Right renal pelvis (tissue), 4 donors: ENCODE measurements around the gene FFAR1. TPM values are rescaled to one million over a fixed set of nuclear protein-coding genes. Genes with fewer than 3 reads are reported as not detected.
"Not testable (repeated sequence)": the region's sequence is repeated elsewhere in the genome, so short reads cannot be mapped to it uniquely, and the experiment has no call there.

Source experiments
- DNase-seq, 4 donors: peaks; one replicate each; pipeline ENCODE4 v3.0.0-alpha.2; 2013; ENCODE audit warnings: low read depth in 4 of 4, low spot score in 3 of 4, missing footprints in 1 of 4
- polyA plus RNA-seq, 4 donors: library from polyadenylated mRNA; unstranded; fragments of 120-200 nt; gene quantifications; one replicate each; pipeline ENCODE4 v1.2.1, GENCODE V29; 2013; ENCODE audit not compliant: insufficient read length in 4 of 4

Gene FFAR1
- polyA plus RNA-seq, 4 donors = 0.22 to 0.57 (median 0.33) TPM

DNA sequence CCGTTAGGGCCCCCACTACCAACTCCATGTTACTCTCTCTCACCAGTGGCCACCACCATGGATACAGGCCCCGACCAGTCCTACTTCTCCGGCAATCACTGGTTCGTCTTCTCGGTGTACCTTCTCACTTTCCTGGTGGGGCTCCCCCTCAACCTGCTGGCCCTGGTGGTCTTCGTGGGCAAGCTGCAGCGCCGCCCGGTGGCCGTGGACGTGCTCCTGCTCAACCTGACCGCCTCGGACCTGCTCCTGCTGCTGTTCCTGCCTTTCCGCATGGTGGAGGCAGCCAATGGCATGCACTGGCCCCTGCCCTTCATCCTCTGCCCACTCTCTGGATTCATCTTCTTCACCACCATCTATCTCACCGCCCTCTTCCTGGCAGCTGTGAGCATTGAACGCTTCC is 11.1 kb downstream of the FFAR1 start:
- DNase-seq = not testable (repeated sequence)

- not testable (repeated sequence) for DNase-seq
Measured at GRCh38 chr19:35359395-35359794, 11.7 kb downstream of the FFAR1 start.

DNA sequence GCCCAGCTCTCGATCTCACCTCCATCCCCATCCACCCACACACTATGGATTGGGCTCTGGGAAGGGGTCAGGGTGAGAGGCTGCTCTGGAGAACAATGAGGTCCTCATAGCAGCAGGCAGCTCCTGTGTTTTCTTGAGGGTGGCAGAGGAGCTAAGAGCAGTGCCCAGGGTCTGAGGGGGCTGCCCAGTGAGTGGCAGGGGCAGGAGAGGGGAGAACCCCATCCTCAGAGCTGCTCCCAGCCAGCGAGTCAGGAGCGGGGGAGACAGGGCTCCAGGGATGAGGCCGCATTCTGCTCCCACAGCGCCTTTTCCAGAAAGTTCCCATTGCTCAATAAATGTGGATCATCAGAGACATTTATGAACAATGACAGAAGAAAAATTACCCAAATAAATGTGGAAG is 12.4 kb downstream of the FFAR1 start:
- not testable (repeated sequence) for DNase-seq

DNA sequence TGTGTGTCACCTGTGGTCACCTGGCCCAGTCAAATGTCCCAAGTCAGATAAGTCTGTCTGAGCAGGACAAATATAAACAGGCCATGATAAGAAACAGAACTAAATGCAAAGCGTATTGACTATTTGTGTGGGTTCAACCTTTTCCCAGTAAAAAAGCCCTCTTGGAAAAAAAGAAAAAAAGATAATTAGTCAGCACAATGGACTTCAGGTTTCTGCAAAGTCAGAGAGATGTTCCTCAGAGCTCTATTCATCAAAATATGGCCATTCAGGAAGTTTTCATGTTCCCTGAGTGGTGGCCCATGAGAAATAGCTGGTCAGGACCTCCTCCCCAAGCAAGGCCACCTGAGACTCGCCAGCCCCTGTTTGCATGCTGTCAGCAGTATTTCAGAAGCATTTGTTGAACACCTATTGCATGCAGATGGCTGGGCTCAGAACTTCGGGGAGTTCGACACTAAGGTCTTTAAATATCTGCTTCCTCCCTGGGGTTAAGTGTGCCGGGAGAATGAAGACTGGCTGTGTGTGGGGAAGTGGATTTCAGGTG is 13.2 kb downstream of the FFAR1 start:
- no peak for DNase-seq

- no peak for DNase-seq
Measured at GRCh38 chr19:35362261-35363000, 14.7 kb downstream of the FFAR1 start.

- no peak for DNase-seq
Measured at GRCh38 chr19:35363001-35363590, 15.4 kb downstream of the FFAR1 start.

DNA sequence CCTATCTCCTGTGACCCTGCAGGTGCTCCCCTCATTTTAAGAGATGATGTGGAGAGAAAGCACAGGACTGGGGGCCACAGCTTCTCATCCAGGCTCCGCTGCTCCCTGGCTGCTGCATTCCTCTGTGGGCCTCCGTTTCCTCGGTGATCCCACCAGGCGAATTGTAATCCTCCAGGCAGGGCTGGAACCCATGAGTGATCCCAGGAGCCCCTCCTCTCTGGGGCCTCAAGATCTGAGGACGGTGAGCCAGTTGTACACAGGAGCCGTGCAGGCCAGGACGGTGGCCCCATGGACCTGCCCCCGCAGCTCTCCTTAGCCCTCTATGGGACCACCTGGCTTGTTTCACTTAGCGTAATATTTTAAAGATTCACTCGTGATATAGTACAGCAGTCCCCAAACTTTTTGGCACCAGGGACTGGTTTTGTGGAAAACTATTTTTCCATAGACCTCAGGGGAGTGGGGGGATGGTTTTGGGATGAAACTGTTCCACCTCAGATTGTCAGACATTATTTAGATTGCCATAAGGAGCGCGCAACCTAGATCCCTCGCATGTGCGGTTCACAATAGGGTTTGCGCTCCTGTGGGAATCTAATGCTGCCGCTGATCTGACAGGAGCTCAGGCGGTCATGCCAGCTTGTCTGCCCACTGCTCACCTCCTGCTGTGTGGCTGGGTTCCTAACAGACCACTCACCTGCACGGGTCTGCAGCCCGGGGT is 16.2 kb downstream of the FFAR1 start:
- no peak for DNase-seq

DNA sequence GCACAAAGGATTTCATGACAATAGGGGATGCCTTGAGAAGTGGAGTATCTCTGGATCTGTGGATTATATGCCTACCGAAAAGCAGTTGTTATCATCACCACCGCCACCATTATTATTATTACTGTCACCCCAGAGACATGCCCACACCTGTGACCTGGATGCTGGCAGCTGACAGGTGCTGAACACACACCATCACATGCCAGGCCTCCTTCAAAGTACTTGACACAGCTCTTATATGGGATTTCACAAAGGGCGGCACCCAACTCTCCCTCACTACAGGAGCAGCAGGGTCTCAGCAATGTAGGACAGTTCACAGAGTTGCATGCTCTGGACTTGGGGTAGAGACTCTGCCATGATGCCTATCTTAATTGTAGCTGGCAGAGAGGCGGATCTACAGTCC is 17.6 kb downstream of the FFAR1 start:
- no peak for DNase-seq

DNA sequence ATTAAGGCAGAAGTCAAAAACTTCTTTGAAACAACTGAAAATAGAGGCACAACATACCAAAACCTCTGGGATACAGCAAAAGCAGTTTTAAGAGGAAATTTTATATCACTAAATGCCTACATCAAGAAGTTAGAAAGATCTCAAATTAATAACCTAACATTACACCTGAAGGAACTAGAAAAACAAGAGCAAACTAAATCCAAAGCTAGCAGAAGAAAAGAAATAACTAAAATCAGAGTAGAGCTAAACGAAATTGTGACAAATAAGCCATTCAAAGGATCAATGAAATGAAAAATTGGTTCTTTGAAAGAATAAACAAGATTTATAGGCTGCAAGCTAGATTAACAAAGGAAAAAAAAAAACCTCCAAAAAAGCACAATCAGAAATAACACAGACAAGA is 20.7 kb downstream of the FFAR1 start:
- DNase-seq = no peak

DNA sequence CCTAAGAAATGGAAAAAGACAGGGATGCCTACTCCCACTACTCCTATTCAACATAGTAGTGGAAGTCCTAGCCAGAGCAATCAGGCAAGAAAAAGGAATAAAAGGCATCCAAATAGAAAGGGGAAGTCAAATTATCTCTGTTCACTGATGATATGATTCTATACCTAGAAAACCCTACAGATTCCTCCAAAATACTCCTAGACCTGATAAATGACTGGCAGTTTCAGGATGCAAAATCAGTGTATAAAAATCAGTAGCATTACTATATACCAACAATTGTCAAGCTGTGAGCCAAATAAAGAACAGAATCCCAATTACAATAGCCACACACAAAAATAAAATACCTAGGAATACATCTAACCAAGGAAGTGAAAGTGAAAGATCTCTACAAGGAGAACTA is 21.8 kb downstream of the FFAR1 start:
- no peak for DNase-seq

- no peak for DNase-seq
Measured at GRCh38 chr19:35370722-35371121, 23.0 kb downstream of the FFAR1 start, which contains the start of gene GPR42. TSS of gene GPR42 (plus strand) at chr19:35371068. CDS start at chr19:35371360, 292 bp downstream.

DNA sequence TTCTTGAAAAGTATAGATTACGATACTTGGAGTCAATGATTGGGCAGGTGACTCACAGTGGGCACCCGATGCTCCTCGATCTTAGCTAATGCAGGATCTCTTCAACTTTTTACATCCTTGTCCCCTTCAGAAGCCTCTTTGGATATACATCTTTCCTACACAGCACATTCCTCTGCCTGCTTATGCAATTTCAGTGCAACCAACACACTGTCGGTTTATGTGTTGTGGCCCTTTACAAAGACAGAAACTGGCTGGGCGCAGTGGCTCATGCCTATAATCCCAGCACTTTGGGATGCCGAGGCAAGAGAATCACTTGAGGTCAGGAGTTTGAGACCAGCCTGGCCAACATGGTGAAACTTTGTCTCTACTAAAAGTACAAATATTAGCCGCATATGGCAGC is 25.8 kb downstream of the FFAR1 start:
- no peak for DNase-seq

- DNase-seq = not testable (repeated sequence)
Measured at GRCh38 chr19:35374031-35374430, 26.3 kb downstream of the FFAR1 start.

- no peak for DNase-seq
Measured at GRCh38 chr19:35375505-35376307, 28.0 kb downstream of the FFAR1 start.

DNA sequence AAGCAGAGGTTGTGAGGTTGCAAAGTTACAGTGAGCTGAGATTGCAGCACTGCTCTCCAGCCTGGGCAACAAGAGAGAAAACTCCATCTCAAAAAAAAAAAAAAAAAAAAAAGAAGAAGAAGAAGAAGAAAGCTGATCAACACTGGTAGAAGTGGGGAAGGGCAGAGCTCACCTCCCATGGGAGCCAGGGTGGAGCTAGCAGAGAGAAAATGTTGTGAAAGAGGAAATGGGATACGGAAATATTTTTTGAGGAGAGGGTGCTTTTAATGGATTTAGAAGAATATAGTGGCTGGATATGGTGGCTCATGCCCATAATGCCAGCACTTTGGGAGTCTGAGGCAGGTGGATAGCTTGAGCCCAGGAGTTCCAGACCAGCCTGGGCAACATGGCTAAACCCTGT is 30.0 kb downstream of the FFAR1 start:
- no peak for DNase-seq

GRCh38 chr19:35378356-35378755 is 30.7 kb downstream of the FFAR1 start:
- no peak for DNase-seq

- not testable (repeated sequence) for DNase-seq
Measured at GRCh38 chr19:35379545-35379944, 31.8 kb downstream of the FFAR1 start.

GRCh38 chr19:35379992-35380391 is 32.3 kb downstream of the FFAR1 start:
- no peak for DNase-seq

DNA sequence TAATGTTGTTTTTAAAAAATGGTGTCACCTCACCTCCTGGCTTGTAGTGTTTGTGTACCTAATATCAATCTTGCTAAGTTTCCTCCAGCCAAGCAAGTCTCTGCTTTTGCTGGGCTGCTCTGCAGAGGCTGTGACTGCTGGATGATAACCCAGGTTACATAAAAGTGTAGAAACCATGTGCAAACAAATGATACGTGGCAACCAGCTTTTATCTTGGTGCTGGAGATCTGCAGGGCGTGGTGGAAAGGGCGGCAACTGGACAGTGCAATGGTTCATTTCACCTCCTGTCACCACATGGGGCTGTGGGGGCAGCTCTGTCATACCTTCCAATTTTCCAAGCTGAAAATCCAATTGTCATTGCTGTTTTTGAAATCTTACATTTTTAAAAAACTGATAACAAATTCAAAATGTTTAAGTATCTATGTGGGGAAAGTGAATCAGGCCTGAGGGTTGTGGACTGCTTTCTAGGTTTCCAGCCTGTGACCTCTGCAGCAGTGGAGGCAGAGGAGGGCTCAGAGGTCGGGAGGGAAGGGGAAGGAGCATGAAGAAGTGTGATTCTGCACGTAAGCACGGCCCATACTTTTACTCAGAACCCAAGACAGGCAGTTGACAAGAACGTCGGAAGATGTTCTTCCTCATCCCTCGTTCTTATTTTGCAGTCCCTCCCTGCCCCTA is 32.9 kb downstream of the FFAR1 start:
- no peak for DNase-seq

DNA sequence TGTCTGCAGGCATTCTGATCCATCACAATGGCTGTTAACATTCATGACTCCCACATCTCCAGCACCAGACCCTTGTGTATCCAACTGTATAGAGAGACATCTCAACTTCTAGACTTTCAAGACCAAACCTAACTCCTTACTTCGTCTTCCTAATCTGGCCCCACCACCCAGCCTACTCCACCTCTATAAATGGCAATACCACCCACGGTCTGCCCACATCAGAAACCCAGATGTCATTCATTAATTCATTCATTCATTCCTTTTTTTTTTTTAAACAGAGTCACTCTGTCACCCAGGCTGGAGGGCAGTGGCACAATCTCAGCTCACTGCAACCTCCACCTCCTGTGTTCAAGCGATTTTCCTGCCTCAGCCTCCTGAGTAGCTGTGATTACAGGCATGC is 33.6 kb downstream of the FFAR1 start:
- DNase-seq = no peak
